Liver (tissue), 9 donors: ENCODE measurements around the gene LAMA2. TPM values are rescaled to one million over a fixed set of nuclear protein-coding genes. Genes with fewer than 3 reads are reported as not detected.

Source experiments
- DNase-seq: peaks from one replicate; pipeline ENCODE4 v3.0.0-alpha.2; 2017; ENCODE audit warnings: low spot score
- H3K27ac ChIP-seq, 2 donors: one replicate each; pipeline ENCODE4 v1.7.0; 2013; ENCODE audit warnings: inconsistent platforms in 2 of 2, low read length in 2 of 2, control low read depth in 1 of 2, low read depth in 1 of 2, mild to moderate bottlenecking in 1 of 2
- H3K27me3 ChIP-seq, 4 donors: one replicate each; pipeline versions ENCODE4 v1.6.1 to v1.7.0; 2013; ENCODE audit warnings: low read length in 3 of 4, inconsistent platforms in 1 of 4, mild to moderate bottlenecking in 1 of 4, moderate library complexity in 1 of 4; ENCODE audit not compliant: control insufficient read depth in 4 of 4, insufficient read depth in 4 of 4
- H3K36me3 ChIP-seq, 4 donors: one replicate each; pipeline versions ENCODE4 v1.6.1 to v1.7.0; 2013; ENCODE audit warnings: low read length in 3 of 4, mild to moderate bottlenecking in 3 of 4, low read depth in 1 of 4, moderate library complexity in 1 of 4; ENCODE audit not compliant: control insufficient read depth in 4 of 4, insufficient read depth in 3 of 4
- H3K4me1 ChIP-seq, 4 donors: one replicate each; pipeline versions ENCODE4 v1.6.1 to v1.7.0; 2013; ENCODE audit warnings: low read length in 3 of 4, mild to moderate bottlenecking in 3 of 4, moderate library complexity in 1 of 4; ENCODE audit not compliant: control insufficient read depth in 4 of 4, insufficient read depth in 4 of 4
- H3K4me3 ChIP-seq, 3 donors: one replicate each; pipeline versions ENCODE4 v1.6.1 to v1.7.0; 2013; ENCODE audit warnings: low read length in 3 of 3, control low read depth in 1 of 3, low read depth in 1 of 3, mild to moderate bottlenecking in 1 of 3
- H3K9ac ChIP-seq, 2 donors: one replicate each; pipeline ENCODE4 v1.7.0; 2013; ENCODE audit warnings: low read length in 2 of 2, mild to moderate bottlenecking in 2 of 2, moderate library complexity in 2 of 2, control low read depth in 1 of 2, low read depth in 1 of 2
- H3K9me3 ChIP-seq, 4 donors: one replicate each; pipeline versions ENCODE4 v1.6.1 to v1.7.0; 2013; ENCODE audit warnings: low read length in 3 of 4; ENCODE audit not compliant: control insufficient read depth in 4 of 4
- ATF3 ChIP-seq: IDR thresholded peaks from 2 replicates; pipeline ENCODE4 v1.6.1; 2016; ENCODE audit warnings: antibody characterized with exemption
- CTCF ChIP-seq: fragments of 150-350 bp; IDR thresholded peaks from 2 replicates; pipeline ENCODE4 v1.5.1; 2017; ENCODE audit warnings: improper control_type of control experiment, low read depth, low read length; ENCODE audit not compliant: missing input control
- EGR1 ChIP-seq, 2 donors: IDR thresholded peaks; 2 replicates each; pipeline ENCODE4 v1.6.1; 2016 to 2018; ENCODE audit warnings: antibody characterized with exemption in 2 of 2, low read depth in 2 of 2
- FOXA1 ChIP-seq: IDR thresholded peaks from 2 replicates; pipeline ENCODE4 v1.6.1; 2016; ENCODE audit warnings: antibody characterized with exemption
- FOXA2 ChIP-seq: IDR thresholded peaks from 2 replicates; pipeline ENCODE4 v1.6.1; 2016; ENCODE audit warnings: antibody characterized with exemption
- GABPA ChIP-seq, 2 donors: IDR thresholded peaks in 1 of 2; conservative IDR thresholded peaks in 1 of 2; 2 replicates each; pipeline ENCODE4 v1.6.1; 2016; ENCODE audit warnings: antibody characterized with exemption in 2 of 2, mild to moderate bottlenecking in 1 of 2, moderate library complexity in 1 of 2
- HNF4A ChIP-seq, 2 donors: conservative IDR thresholded peaks; 2 replicates each; pipeline ENCODE4 v1.6.1; 2016; ENCODE audit warnings: antibody characterized with exemption in 2 of 2, mild to moderate bottlenecking in 2 of 2
- HNF4G ChIP-seq: IDR thresholded peaks from 2 replicates; pipeline ENCODE4 v1.6.1; 2016; ENCODE audit warnings: antibody characterized with exemption
- MAX ChIP-seq: IDR thresholded peaks from 2 replicates; pipeline ENCODE4 v1.6.1; 2016; ENCODE audit warnings: antibody characterized with exemption
- RAD21 ChIP-seq, 2 donors: IDR thresholded peaks; 2 replicates each; pipeline ENCODE4 v1.6.1; 2016; ENCODE audit warnings: antibody characterized with exemption in 2 of 2, mild to moderate bottlenecking in 2 of 2
- RXRA ChIP-seq, 2 donors: IDR thresholded peaks; 2 replicates each; pipeline ENCODE4 v1.6.1; 2017 to 2018; ENCODE audit warnings: antibody characterized with exemption in 2 of 2, mild to moderate bottlenecking in 1 of 2
- SP1 ChIP-seq: IDR thresholded peaks from 2 replicates; pipeline ENCODE4 v1.6.1; 2018; ENCODE audit warnings: antibody characterized with exemption, mild to moderate bottlenecking
- TAF1 ChIP-seq: conservative IDR thresholded peaks from 2 replicates; pipeline ENCODE4 v1.6.1; 2016; ENCODE audit warnings: antibody characterized with exemption, mild to moderate bottlenecking
- YY1 ChIP-seq: IDR thresholded peaks from 2 replicates; pipeline ENCODE4 v1.6.1; 2016; ENCODE audit warnings: antibody characterized with exemption, mild to moderate bottlenecking
- ZBTB33 ChIP-seq: IDR thresholded peaks from 2 replicates; pipeline ENCODE4 v1.6.1; 2016; ENCODE audit warnings: antibody characterized with exemption
- WGBS: extraction: QIAGEN DNeasy Blood & Tissue Kit; methylation state at CpG from one replicate; pipeline ENCODE4 v1.1.7; 2013; 5-methylcytosine and 5-hydroxymethylcytosine counted together
- polyA plus RNA-seq, 2 donors: library from polyadenylated mRNA; stranded (reverse) in 1 of 2; unstranded in 1 of 2; fragments of 200-250 nt in 1 of 2; fragments of >200 nt in 1 of 2; fragmentation: Nextera tagmentation in 1 of 2; extraction: Ambion mirVana in 1 of 2; gene quantifications; one replicate each; pipeline versions ENCODE4 v1.2.1 to v1.2.3, GENCODE V29; 2013 to 2015
- total RNA-seq, 2 donors: library from RNA; depleted of rRNA; stranded (reverse); fragments of >200 nt; gene quantifications; one replicate each; pipeline ENCODE4 v1.2.3, GENCODE V29; 2014
- donor health status: healthy.
- donor health status: healthy.
- donor health status: healthy.
- donor health status: healthy.
- donor health status: healthy.

The LAMA2 gene
- total and polyA plus RNA-seq, 4 donors = 1.3 to 17.0 (median 3.0) TPM

GRCh38 chr6:129184808-129185366 is 301.9 kb downstream of the LAMA2 start:
- TF ChIP-seq GABPA (IDR thresholded peaks at IDR 0.05 in 1 of 2, conservative IDR thresholded peaks at IDR 0.05 in 1 of 2) = no peak
- TF ChIP-seq MAX = no peak
- no peak for TF ChIP-seq YY1
- TF ChIP-seq HNF4G = no peak
- no peak for TF ChIP-seq FOXA1
- Histone ChIP-seq H3K9ac (no peak overlapping the region), H3K9me3 (no peaks in the 10 kb centered on the region), H3K36me3 (no peaks in the 10 kb centered on the region), H3K4me1 (no peaks in the 10 kb centered on the region), H3K27ac (no peak overlapping the region), H3K27me3 (peaks cover 0 to 2% (median 0%) of the 10 kb centered on the region in 4 donors), H3K4me3 (no peak overlapping the region)
- WGBS = 92% methylated on average over 1 of the region's 1 CpG
- DNase-seq = no peak

GRCh38 chr6:129186988-129187387 is 304.1 kb downstream of the LAMA2 start:
- Histone ChIP-seq H3K9ac (no peak overlapping the region), H3K36me3 (no peaks in the 10 kb centered on the region), H3K4me3 (no peak overlapping the region), H3K9me3 (no peaks in the 10 kb centered on the region), H3K27ac (no peak overlapping the region), H3K27me3 (peaks cover 0 to 2% (median 0%) of the 10 kb centered on the region in 4 donors), H3K4me1 (no peaks in the 10 kb centered on the region)
- 84% methylated on average over 3 of the region's 3 CpGs for WGBS
- TF ChIP-seq CTCF = no peak
- no peak for TF ChIP-seq RAD21 (IDR thresholded peaks at IDR 0.05)
- TF ChIP-seq SP1 = no peak
- no peak for TF ChIP-seq TAF1
- no peak for TF ChIP-seq ATF3
- no peak for TF ChIP-seq EGR1 (IDR thresholded peaks at IDR 0.05; ENCODE audit: low read depth in 2 of 2)
- no peak for TF ChIP-seq MAX
- TF ChIP-seq FOXA1 = no peak
- no peak for TF ChIP-seq FOXA2
- no peak for TF ChIP-seq ZBTB33
- DNase-seq = no peak

- H3K4me3 ChIP-seq = no peak overlapping the region
- DNase-seq = no peak
- H3K36me3 ChIP-seq = no peaks in the 10 kb centered on the region
- no peaks in the 10 kb centered on the region for H3K4me1 ChIP-seq
- H3K27ac ChIP-seq = no peak overlapping the region
- WGBS = 77% methylated on average over 2 of the region's 2 CpGs
- H3K9me3 ChIP-seq = no peaks in the 10 kb centered on the region
- H3K9ac ChIP-seq = no peak overlapping the region
- H3K27me3 ChIP-seq = peaks cover 0 to 2% (median 0%) of the 10 kb centered on the region in 4 donors
- TF ChIP-seq CTCF (no peak), SP1 (no peak), ZBTB33 (no peak), HNF4A (conservative IDR thresholded peaks at IDR 0.05) (no peak), RXRA (IDR thresholded peaks at IDR 0.05) (no peak), MAX (no peak)
Measured at GRCh38 chr6:129188306-129188705, 305.4 kb downstream of the LAMA2 start.
